Ishikawa (cell line): ENCODE data around the gene NUP205.

ENCODE experiments used
- CEBPB ChIP-seq: IDR thresholded peaks from 2 replicates; pipeline ENCODE4 v1.6.1; 2012
- CREB1 ChIP-seq: IDR thresholded peaks from 2 replicates; pipeline ENCODE4 v1.6.1; 2012; ENCODE audit warnings: low read depth
- EP300 ChIP-seq: IDR thresholded peaks from 2 replicates; pipeline ENCODE4 v1.6.1; 2012; ENCODE audit warnings: borderline replicate concordance
- RAD21 ChIP-seq: IDR thresholded peaks from 2 replicates; pipeline ENCODE4 v1.6.1; 2012; ENCODE audit warnings: low read depth
- TAF1 ChIP-seq: IDR thresholded peaks from 2 replicates; pipeline ENCODE4 v1.6.1; 2012; ENCODE audit warnings: low read depth, mild to moderate bottlenecking
- TEAD4 ChIP-seq: IDR thresholded peaks from 2 replicates; pipeline ENCODE4 v1.6.1; 2012
- USF1 ChIP-seq: IDR thresholded peaks from 2 replicates; pipeline ENCODE4 v1.6.1; 2012
- ZBTB7A ChIP-seq: IDR thresholded peaks from 2 replicates; pipeline ENCODE4 v1.6.1; 2012; ENCODE audit warnings: low read depth

- TF ChIP-seq ZBTB7A (no peak), TAF1 (no peak), TEAD4 (no peak), USF1 (no peak), RAD21 (no peak), CREB1 (no peak), CEBPB (no peak), EP300 (no peak)
These were observed 1.2 kb downstream of the NUP205 start for GRCh38 chr7:135558881-135559280.
